Tibial nerve (tissue), 4 donors: ENCODE data around the gene LILRB2. TPM values are rescaled to one million over a fixed set of nuclear protein-coding genes. Genes with fewer than 3 reads are reported as not detected.
A peak's percentile ranks its signal among the peaks of the same experiment; 100 is the strongest.
"Not testable (repeated sequence)": the region's sequence is repeated elsewhere in the genome, so short reads cannot be mapped to it uniquely, and the experiment has no call there.

ENCODE experiments used
- DNase-seq, 2 donors: peaks; one replicate each; pipeline ENCODE4 v3.0.0-alpha.2; 2019; ENCODE audit warnings: low spot score in 2 of 2
- H3K27ac ChIP-seq, 4 donors: fragments of 200-600 bp; sonication (generic) in 3 of 4; one replicate each; pipeline ENCODE4 v1.5.1; 2017 to 2019; ENCODE audit warnings: mild to moderate bottlenecking in 1 of 4
- H3K27me3 ChIP-seq, 2 donors: fragments of 200-600 bp; sonication (generic) in 1 of 2; one replicate each; pipeline versions ENCODE4 v1.5.1 to v1.6.0; 2017 to 2019
- H3K36me3 ChIP-seq, 3 donors: fragments of 200-600 bp; sonication (generic); one replicate each; pipeline ENCODE4 v1.5.1; 2018 to 2019
- H3K4me1 ChIP-seq, 4 donors: fragments of 200-600 bp; sonication (generic) in 3 of 4; one replicate each; pipeline ENCODE4 v1.5.1; 2017 to 2019
- H3K4me3 ChIP-seq, 4 donors: fragments of 200-600 bp; sonication (generic) in 3 of 4; one replicate each; pipeline ENCODE4 v1.5.1; 2017 to 2019; ENCODE audit warnings: mild to moderate bottlenecking in 1 of 4, moderate library complexity in 1 of 4
- H3K9me3 ChIP-seq, 4 donors: fragments of 200-600 bp; sonication (generic) in 3 of 4; one replicate each; pipeline ENCODE4 v1.5.1; 2017 to 2019
- EP300 ChIP-seq, 2 donors: sonication (generic); formaldehyde crosslinking; IDR thresholded peaks; one replicate each; pipeline ENCODE4 v1.6.1; 2017; ENCODE audit warnings: antibody characterized with exemption in 2 of 2, mild to moderate bottlenecking in 1 of 2
- POLR2A ChIP-seq, 2 donors: fragments of 450-650 bp; IDR thresholded peaks; one replicate each; pipeline ENCODE4 v1.6.1; 2017; ENCODE audit warnings: antibody characterized with exemption in 2 of 2, mild to moderate bottlenecking in 2 of 2, moderate library complexity in 2 of 2
- WGBS, 2 donors: methylation state at CpG; one replicate each; pipeline ENCODE4 v1.1.5; 2018; 5-methylcytosine and 5-hydroxymethylcytosine counted together
- total RNA-seq, 4 donors: library from RNA; depleted of rRNA; stranded (reverse); fragments of >200 nt; gene quantifications; one replicate each; pipeline ENCODE4 v1.1.0, GENCODE V29; 2016
- TF ChIP-seq, protein P1 (sequence below), 5 experiments: fragments of 200-600 bp in 3 of 5; fragments of 450-650 bp in 2 of 5; sonication (generic) in 3 of 5; IDR thresholded peaks; one replicate each; pipeline ENCODE4 v1.5.1; 2016 to 2019; ENCODE audit warnings: antibody characterized with exemption in 5 of 5, mild to moderate bottlenecking in 3 of 5, moderate library complexity in 2 of 5

LILRB2 gene
- 1 to 10 TPM; 1.6 to 8.4 (median 4.4) TPM for total RNA-seq

DNA sequence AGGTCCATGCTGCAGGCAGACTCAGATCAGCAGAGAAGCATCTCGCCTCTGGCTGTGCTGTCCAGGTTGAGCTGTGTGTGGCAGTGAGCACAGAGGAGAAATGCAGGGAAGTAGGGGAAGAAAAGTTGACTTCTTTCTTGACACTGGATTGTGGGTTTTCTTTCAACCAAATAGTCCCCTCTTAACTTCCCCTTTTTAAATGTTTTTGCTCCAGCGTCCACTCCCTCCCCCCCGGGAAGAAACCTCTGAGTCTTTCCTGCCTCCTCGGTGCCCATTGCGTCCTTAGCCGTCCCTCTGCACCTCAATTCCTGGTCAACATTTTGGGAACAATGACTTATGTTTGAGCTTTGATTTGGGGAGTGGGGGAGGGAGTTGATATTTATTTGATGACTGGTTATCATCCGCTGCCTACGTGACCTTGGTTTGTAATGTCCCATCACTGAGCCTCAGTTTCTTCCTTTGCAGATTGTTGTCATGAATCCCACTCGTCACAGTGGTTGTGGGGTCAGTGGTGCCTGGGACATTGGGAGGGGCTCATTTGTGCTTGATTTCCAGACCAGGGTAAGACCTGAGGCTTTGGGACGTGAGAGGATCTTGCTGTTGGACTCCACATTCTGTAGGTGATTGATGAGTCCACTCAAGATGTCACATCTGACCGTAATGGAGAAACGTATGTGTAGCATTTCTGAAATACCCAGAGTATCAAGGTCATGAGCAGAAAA lies at the start of gene LILRB2:
Gene LILRB2, minus strand, starts transcription at position 104 of the 722 bp plus-strand sequence. CDS start 614 bp downstream, outside the sequence.
- Histone ChIP-seq H3K36me3 (no peaks in the 10 kb centered on the region), H3K27ac (no peak within 1 kb of the TSS), H3K9me3 (no peaks in the 10 kb centered on the region), H3K4me1 (no peaks in the 10 kb centered on the region), H3K27me3 (peaks cover 0 to 6% of the 10 kb centered on the region in 2 donors), H3K4me3 (peak within 1 kb of the TSS in 1 of 4 donors; percentile 31)
- no peak for DNase-seq
- TF ChIP-seq, protein P1, sequence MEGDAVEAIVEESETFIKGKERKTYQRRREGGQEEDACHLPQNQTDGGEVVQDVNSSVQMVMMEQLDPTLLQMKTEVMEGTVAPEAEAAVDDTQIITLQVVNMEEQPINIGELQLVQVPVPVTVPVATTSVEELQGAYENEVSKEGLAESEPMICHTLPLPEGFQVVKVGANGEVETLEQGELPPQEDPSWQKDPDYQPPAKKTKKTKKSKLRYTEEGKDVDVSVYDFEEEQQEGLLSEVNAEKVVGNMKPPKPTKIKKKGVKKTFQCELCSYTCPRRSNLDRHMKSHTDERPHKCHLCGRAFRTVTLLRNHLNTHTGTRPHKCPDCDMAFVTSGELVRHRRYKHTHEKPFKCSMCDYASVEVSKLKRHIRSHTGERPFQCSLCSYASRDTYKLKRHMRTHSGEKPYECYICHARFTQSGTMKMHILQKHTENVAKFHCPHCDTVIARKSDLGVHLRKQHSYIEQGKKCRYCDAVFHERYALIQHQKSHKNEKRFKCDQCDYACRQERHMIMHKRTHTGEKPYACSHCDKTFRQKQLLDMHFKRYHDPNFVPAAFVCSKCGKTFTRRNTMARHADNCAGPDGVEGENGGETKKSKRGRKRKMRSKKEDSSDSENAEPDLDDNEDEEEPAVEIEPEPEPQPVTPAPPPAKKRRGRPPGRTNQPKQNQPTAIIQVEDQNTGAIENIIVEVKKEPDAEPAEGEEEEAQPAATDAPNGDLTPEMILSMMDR (IDR thresholded peaks at IDR 0.05), result no peak
- TF ChIP-seq POLR2A (IDR thresholded peaks at IDR 0.05), result no peak
- TF ChIP-seq EP300 (IDR thresholded peaks at IDR 0.05), result no peak
- WGBS, 2 donors, result 66 to 82% methylated on average over 12 of the region's 12 CpGs

DNA sequence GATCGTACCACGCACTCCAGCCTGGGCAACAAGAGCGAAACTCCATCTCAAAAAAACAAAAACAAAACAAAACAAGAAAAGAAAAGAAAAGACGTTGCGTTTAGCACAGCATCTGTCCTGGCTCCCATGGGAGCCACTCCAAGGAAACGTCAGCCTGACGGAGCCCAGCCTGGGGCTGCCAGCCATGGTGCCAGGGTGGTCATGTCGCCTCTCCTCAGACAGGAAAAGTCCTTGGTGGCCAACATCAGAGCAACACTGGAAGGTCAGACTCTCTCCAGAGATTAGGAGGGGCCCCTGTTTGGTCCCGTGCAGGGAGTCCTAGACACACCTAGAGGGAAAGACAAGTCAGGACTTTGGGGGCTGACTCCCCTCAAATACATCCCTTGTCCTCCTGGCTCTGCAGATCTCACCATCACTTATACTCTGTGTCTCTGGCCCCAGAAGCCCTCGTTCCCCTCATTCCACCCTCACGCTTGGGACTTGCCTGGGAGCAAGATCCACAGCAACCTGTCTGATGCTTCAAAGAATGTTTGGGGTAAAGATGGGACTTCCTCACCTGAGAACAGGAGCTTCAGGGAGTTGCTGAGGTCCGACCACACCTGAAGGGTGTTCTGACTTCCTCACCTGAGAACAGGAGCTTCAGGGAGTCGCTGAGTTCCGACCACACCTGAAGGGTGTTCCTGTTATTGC lies 48.7 kb upstream of the LILRB2 start:
- Histone ChIP-seq H3K36me3 (no peaks in the 10 kb centered on the region), H3K4me3 (no peak overlapping the region), H3K27me3 (no peaks in the 10 kb centered on the region), H3K27ac (no peak overlapping the region), H3K9me3 (no peaks in the 10 kb centered on the region), H3K4me1 (no peaks in the 10 kb centered on the region)
- WGBS, 2 donors, result 78 to 81% methylated on average over 14 of the region's 14 CpGs
- TF ChIP-seq, protein P1 (IDR thresholded peaks at IDR 0.05), result no peak
- TF ChIP-seq EP300 (IDR thresholded peaks at IDR 0.05), result no peak
- no peak for DNase-seq

DNA sequence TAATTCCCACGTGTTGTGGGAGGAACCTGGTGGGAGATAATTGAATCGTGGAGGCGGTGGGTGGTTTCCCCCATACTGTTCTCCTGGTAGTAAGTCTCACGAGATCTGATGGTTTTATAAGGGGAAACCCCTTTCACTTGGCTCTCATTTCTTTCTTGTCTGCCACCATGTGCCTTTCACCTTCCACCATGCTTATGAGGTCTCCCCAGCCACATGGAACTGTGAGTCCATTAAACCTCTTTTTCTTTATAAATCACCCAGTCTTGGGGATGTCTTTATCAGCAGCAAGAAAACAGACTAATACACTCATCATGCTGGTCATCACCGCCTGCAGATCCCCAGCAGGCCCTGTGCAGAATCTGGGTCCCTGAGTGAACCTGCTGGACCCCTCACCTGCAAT lies 47.9 kb upstream of the LILRB2 start:
- not testable (repeated sequence) for H3K27me3 ChIP-seq, DNase-seq, H3K36me3 ChIP-seq, H3K4me1 ChIP-seq, H3K9me3 ChIP-seq, H3K4me3 ChIP-seq, H3K27ac ChIP-seq
- WGBS, 2 donors, result 70 to 82% methylated on average over 5 of the region's 5 CpGs

DNA sequence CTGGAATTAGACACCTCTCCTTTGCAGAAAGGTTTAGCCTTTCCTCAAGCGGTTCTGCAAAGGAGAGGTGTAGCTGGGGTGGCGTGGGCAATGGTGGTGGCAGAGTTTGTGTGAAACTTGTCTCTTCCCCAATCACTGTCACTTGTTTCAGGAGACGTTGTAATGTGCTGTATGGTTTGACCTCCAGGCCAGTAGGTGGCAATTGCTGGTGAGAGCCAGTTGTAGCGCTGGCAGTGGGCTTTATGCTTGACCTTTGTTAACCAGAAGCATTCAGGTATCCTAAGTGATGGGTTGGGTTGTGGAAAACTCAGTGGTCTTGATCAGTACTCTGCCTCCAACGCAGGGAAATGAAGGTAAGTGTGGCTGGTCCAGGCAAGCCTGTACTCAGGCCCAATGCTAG lies 44.7 kb upstream of the LILRB2 start:
- no peak for DNase-seq
- whole genome bisulfite sequencing, 2 donors, result 71 to 73% methylated on average over 5 of the region's 5 CpGs
- TF ChIP-seq POLR2A (IDR thresholded peaks at IDR 0.05), result no peak
- TF ChIP-seq, protein P1 (IDR thresholded peaks at IDR 0.05), result no peak
- no peak for TF ChIP-seq EP300 (IDR thresholded peaks at IDR 0.05)

DNA sequence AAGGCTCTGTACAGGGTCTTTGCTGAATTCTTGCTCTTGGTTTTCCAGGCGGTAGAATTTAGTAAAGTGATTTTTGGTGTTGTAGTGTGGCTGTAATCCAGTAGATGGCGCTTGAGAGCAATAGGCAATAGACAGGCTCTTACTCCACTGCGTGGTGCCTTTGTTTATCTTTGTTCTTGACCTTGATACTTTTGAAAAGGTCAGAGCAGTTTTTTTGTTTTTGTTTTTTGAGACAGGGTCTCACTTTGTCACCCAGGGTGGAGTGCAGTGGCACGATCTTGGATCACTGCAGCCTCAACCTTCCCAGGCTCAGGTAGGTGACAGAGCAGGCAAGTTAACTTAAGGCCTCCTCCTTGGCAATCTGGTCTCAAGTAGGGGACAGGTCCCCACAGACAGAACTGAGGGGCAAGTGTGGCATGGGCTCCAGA lies 44.3 kb upstream of the LILRB2 start:
- H3K4me1 ChIP-seq, result no peaks in the 10 kb centered on the region
- 3 to 9% methylated on average over 4 of the region's 4 CpGs for WGBS, 2 donors
- no peaks in the 10 kb centered on the region for H3K27me3 ChIP-seq
- peaks cover 0 to 4% (median 0%) of the 10 kb centered on the region in 4 donors for H3K9me3 ChIP-seq
- TF ChIP-seq, protein P1 (IDR thresholded peaks at IDR 0.05), result peak; percentile 62 to 78 (median 76)
- no peak for TF ChIP-seq POLR2A (IDR thresholded peaks at IDR 0.05)
- peak in 1 of 2 donors; percentile 59 for DNase-seq
- no peak overlapping the region for H3K4me3 ChIP-seq
- no peak overlapping the region for H3K27ac ChIP-seq
- no peaks in the 10 kb centered on the region for H3K36me3 ChIP-seq

More for the DNA sequence above, 44.7 kb upstream of the LILRB2 start:
- H3K4me3 ChIP-seq, result no peak overlapping the region
- H3K4me1 ChIP-seq, result no peaks in the 10 kb centered on the region
- peaks cover 0 to 4% (median 0%) of the 10 kb centered on the region in 4 donors for H3K9me3 ChIP-seq
- no peaks in the 10 kb centered on the region for H3K36me3 ChIP-seq
- no peaks in the 10 kb centered on the region for H3K27me3 ChIP-seq
- no peak overlapping the region for H3K27ac ChIP-seq
